Colonic mucosa (tissue), 4 donors: ENCODE measurements around the gene NUDT1. TPM values are rescaled to one million over a fixed set of nuclear protein-coding genes. Genes with fewer than 3 reads are reported as not detected.

ENCODE experiments used
- DNase-seq: peaks from one replicate; pipeline ENCODE4 v3.0.0-alpha.2; 2020
- H3K27ac ChIP-seq: fragments of 200-600 bp; one replicate; pipeline ENCODE4 v1.8.0; 2021
- H3K27me3 ChIP-seq: fragments of 200-600 bp; one replicate; pipeline ENCODE4 v1.8.0; 2021
- H3K36me3 ChIP-seq: fragments of 200-600 bp; one replicate; pipeline ENCODE4 v1.8.0; 2021
- H3K4me1 ChIP-seq: fragments of 200-600 bp; one replicate; pipeline ENCODE4 v1.8.0; 2021; ENCODE audit warnings: mild to moderate bottlenecking
- H3K4me3 ChIP-seq: fragments of 200-600 bp; one replicate; pipeline ENCODE4 v1.8.0; 2021
- H3K9ac ChIP-seq, 2 donors: one replicate each; pipeline ENCODE4 v1.7.0; 2013; ENCODE audit warnings: control low read depth in 2 of 2, low read depth in 2 of 2, low read length in 2 of 2
- H3K9me3 ChIP-seq: fragments of 200-600 bp; one replicate; pipeline ENCODE4 v1.8.0; 2021
- CTCF ChIP-seq: fragments of 200-600 bp; IDR thresholded peaks from one replicate; pipeline ENCODE4 v1.8.0; 2022; ENCODE audit warnings: antibody characterized with exemption, mild to moderate bottlenecking
- intact Hi-C: fragments of 100-400 bp; cut with DNase I; formaldehyde crosslinking; loops from one replicate; pipeline ENCODE4 v1.14.1; 2022
- total RNA-seq, 2 donors: library from RNA; stranded (reverse); fragmentation: NEBNext Ultra II Directional in 1 of 2; extraction: Animal tissue kit (Norgen Biotek cat#: 25700) in 1 of 2; gene quantifications; one replicate each; pipeline ENCODE4 v1.2.1, GENCODE V29; 2021
- donor health status: healthy.
- donor health status: DM: no; HTN: no; CAD: no.
- donor health status: DM: no; HTN: no; CAD: no.

Gene NUDT1
- total RNA-seq, 2 donors from 2014 or later, result 15.0 to 51.6 TPM

GRCh38 chr7:2239242-2239641, 2.8 kb upstream of the NUDT1 start:
- TF ChIP-seq CTCF, result no peak
- no peak for DNase-seq
- Histone ChIP-seq H3K27ac (no peak overlapping the region), H3K4me3 (no peak overlapping the region), H3K9ac (no peak overlapping the region), H3K9me3 (no peaks in the 10 kb centered on the region), H3K36me3 (no peaks in the 10 kb centered on the region), H3K27me3 (no peaks in the 10 kb centered on the region), H3K4me1 (peaks cover 8% of the 10 kb centered on the region)
- intact Hi-C loops, result no loop called here

- no peaks in the 10 kb centered on the region for H3K27me3 ChIP-seq
- peak; percentile 56 for DNase-seq
- peak overlapping the region; percentile 73 to 92 for H3K9ac ChIP-seq
- H3K9me3 ChIP-seq, result no peaks in the 10 kb centered on the region
- peaks cover 8% of the 10 kb centered on the region for H3K4me1 ChIP-seq
- H3K4me3 ChIP-seq, result peak overlapping the region; percentile 100
- no peak overlapping the region for H3K27ac ChIP-seq
- no peaks in the 10 kb centered on the region for H3K36me3 ChIP-seq
- no peak for TF ChIP-seq CTCF
- intact Hi-C loops, result no loop called here
These were observed 759 bp downstream of the NUDT1 start for GRCh38 chr7:2242541-2243429.

- intact Hi-C loops, result no loop called here
- no peak for TF ChIP-seq CTCF
- DNase-seq, result no peak
- peak overlapping the region in 1 of 2 donors; percentile 3 for H3K9ac ChIP-seq
- H3K27me3 ChIP-seq, result no peaks in the 10 kb centered on the region
- H3K4me1 ChIP-seq, result peaks cover 8% of the 10 kb centered on the region
- H3K9me3 ChIP-seq, result no peaks in the 10 kb centered on the region
- H3K27ac ChIP-seq, result no peak overlapping the region
- no peaks in the 10 kb centered on the region for H3K36me3 ChIP-seq
- no peak overlapping the region for H3K4me3 ChIP-seq
These were observed 1.4 kb downstream of the NUDT1 start for GRCh38 chr7:2243458-2243857.

- Histone ChIP-seq H3K4me1 (peaks cover 8% of the 10 kb centered on the region), H3K27me3 (no peaks in the 10 kb centered on the region), H3K9me3 (no peaks in the 10 kb centered on the region), H3K9ac (no peak overlapping the region), H3K27ac (no peak overlapping the region), H3K36me3 (no peaks in the 10 kb centered on the region), H3K4me3 (no peak overlapping the region)
- no peak for DNase-seq
- no peak for TF ChIP-seq CTCF
- intact Hi-C loops, result no loop called here
These were observed 2.5 kb downstream of the NUDT1 start for GRCh38 chr7:2244404-2244995.

- no peaks in the 10 kb centered on the region for H3K9me3 ChIP-seq
- H3K36me3 ChIP-seq, result no peaks in the 10 kb centered on the region
- no peak for TF ChIP-seq CTCF
- peak overlapping the region in 1 of 2 donors; percentile 24 for H3K9ac ChIP-seq
- no peak for DNase-seq
- H3K4me1 ChIP-seq, result peaks cover 8% of the 10 kb centered on the region
- no peak overlapping the region for H3K27ac ChIP-seq
- H3K27me3 ChIP-seq, result no peaks in the 10 kb centered on the region
- no peak overlapping the region for H3K4me3 ChIP-seq
- intact Hi-C loops, result loop anchor here (5.0 kb wide), 1 partner anchor 101 kb away; no protein-coding TSS in a partner anchor
These were observed 4.1 kb downstream of the NUDT1 start for GRCh38 chr7:2245883-2246675.
